Heart right ventricle (tissue), 16 donors: ENCODE results near the gene NRGN. TPM values are rescaled to one million over a fixed set of nuclear protein-coding genes. Genes with fewer than 3 reads are reported as not detected.

ENCODE experiments used
- ATAC-seq, 8 donors: fragments of 200-7000 bp; cut with Tn5 transposase; one replicate each; pipeline ENCODE4 v1.9.1; 2020; ENCODE audit warnings: mild to moderate bottlenecking in 8 of 8, moderate library complexity in 8 of 8, moderate number of reproducible peaks in 1 of 8
- DNase-seq, 2 donors: peaks; one replicate each; pipeline ENCODE4 v3.0.0-alpha.2; 2020
- H3K27ac ChIP-seq, 10 donors: fragments of 200-600 bp; sonication (generic) in 2 of 10; one replicate each; pipeline versions ENCODE4 v1.5.0 to v1.8.0; 2020 to 2022; ENCODE audit warnings: mild to moderate bottlenecking in 3 of 10
- H3K27me3 ChIP-seq, 7 donors: fragments of 200-600 bp; one replicate each; pipeline ENCODE4 v1.8.0; 2021 to 2022; ENCODE audit warnings: mild to moderate bottlenecking in 2 of 7
- H3K36me3 ChIP-seq, 9 donors: fragments of 200-600 bp; sonication (generic) in 1 of 9; one replicate each; pipeline versions ENCODE4 v1.5.0 to v1.8.0; 2020 to 2022; ENCODE audit warnings: mild to moderate bottlenecking in 2 of 9
- H3K4me1 ChIP-seq, 9 donors: fragments of 200-600 bp; sonication (generic) in 1 of 9; one replicate each; pipeline versions ENCODE4 v1.5.0 to v1.8.0; 2020 to 2022; ENCODE audit warnings: mild to moderate bottlenecking in 4 of 9
- H3K4me3 ChIP-seq, 10 donors: fragments of 200-600 bp; sonication (generic) in 2 of 10; one replicate each; pipeline versions ENCODE4 v1.5.0 to v1.8.0; 2020 to 2022; ENCODE audit warnings: mild to moderate bottlenecking in 7 of 10, moderate library complexity in 2 of 10
- H3K9me3 ChIP-seq, 11 donors: fragments of 200-600 bp in 10 of 11; sonication (generic) in 2 of 11; one replicate each; pipeline versions ENCODE4 v1.5.0 to v1.8.0; 2013 to 2022; ENCODE audit warnings: mild to moderate bottlenecking in 2 of 11, control low read depth in 1 of 11, moderate library complexity in 1 of 11
- WGBS, 2 donors: extraction: QIAGEN DNeasy Blood & Tissue Kit; methylation state at CpG; one replicate each; pipeline ENCODE4 v1.1.7; 2013; ENCODE audit warnings: inconsistent platforms in 1 of 2; 5-methylcytosine and 5-hydroxymethylcytosine counted together
- intact Hi-C, 10 donors: fragments of 100-400 bp; cut with DNase I; formaldehyde crosslinking; loops; one replicate each; pipeline versions ENCODE4 v1.11.1 to v1.14.2; 2022
- polyA plus RNA-seq, 2 donors: library from polyadenylated mRNA; stranded (reverse); fragments of 200-250 nt; gene quantifications; one replicate each; pipeline ENCODE4 v1.2.3, GENCODE V29; 2013
- total RNA-seq, 10 donors: library from RNA; stranded (reverse); fragmentation: NEBNext Ultra II Directional in 3 of 10; extraction: Animal tissue kit (Norgen Biotek cat#: 25700) in 3 of 10; gene quantifications; one replicate each; pipeline versions ENCODE4 v1.2.1 to v1.2.4, GENCODE V29; 2021 to 2023
- TF ChIP-seq, protein P1 (sequence below), 9 donors: fragments of 200-600 bp; sonication (generic) in 2 of 9; IDR thresholded peaks; one replicate each; pipeline versions ENCODE4 v1.5.0 to v1.8.0; 2021 to 2022; ENCODE audit warnings: antibody characterized with exemption in 9 of 9, mild to moderate bottlenecking in 5 of 9, moderate library complexity in 1 of 9
- donor health status: Arrhythmogenic right ventricular cardiomyopathy.
- donor health status: ischemic (EF 13 %, LVEDD 7.1; RV severe dilation, severe dysfunction).
- donor health status: healthy with polysubstance abuse.
- donor health status: DM: no; HTN: yes; CAD: no.
- donor health status: DM: no; HTN: no; CAD: no.
- donor health status: ischemic (EF 25% LVEDD 6.9; RV normal size, moderate dysfunction).
- donor health status: ischemic (EF 25% LVEDD 5.7; RV mildly dilated, moderate dysfunction).
- donor health status: healthy.
- donor health status: DM: yes; HTN: yes; CAD: no.
- donor health status: Ischemic cardiomyopathy.
- donor health status: ischemic (EF 35%, LVEDD 5.7; RV mildly dilated, moderate dysfunction).
- donor health status: nonischemic (EF 11% LVEDD 7.7; RV severe dilation, severe dysfunction).
- donor health status: DM: yes; HTN: yes; CAD: no.
- donor health status: PGD.
- donor health status: ischemic (EF 29% LVEDD 5.4; RV normal size, mild dysfunction).
- donor health status: nonischemic (EF 23%, LVEDD 6.1; RV moderate dilation, normal function).

Gene NRGN
- total and polyA plus RNA-seq, 12 donors, result 1.5 to 26.0 (median 5.2) TPM

GRCh38 chr11:124779568-124779967, 39.8 kb downstream of the NRGN start:
- Histone ChIP-seq H3K27ac (no peak overlapping the region), H3K9me3 (no peaks in the 10 kb centered on the region), H3K27me3 (no peaks in the 10 kb centered on the region), H3K4me1 (peaks cover 0 to 3% (median 0%) of the 10 kb centered on the region in 9 donors), H3K4me3 (no peak overlapping the region), H3K36me3 (peaks cover 0 to 11% (median 0%) of the 10 kb centered on the region in 9 donors)
- ATAC-seq (no peak), DNase-seq (no peak)
- intact Hi-C loops, result loop anchor here in 1 of 10 donors (10.0 kb wide), 1 partner anchor 55 kb away; no protein-coding TSS in a partner anchor
- TF ChIP-seq, protein P1, sequence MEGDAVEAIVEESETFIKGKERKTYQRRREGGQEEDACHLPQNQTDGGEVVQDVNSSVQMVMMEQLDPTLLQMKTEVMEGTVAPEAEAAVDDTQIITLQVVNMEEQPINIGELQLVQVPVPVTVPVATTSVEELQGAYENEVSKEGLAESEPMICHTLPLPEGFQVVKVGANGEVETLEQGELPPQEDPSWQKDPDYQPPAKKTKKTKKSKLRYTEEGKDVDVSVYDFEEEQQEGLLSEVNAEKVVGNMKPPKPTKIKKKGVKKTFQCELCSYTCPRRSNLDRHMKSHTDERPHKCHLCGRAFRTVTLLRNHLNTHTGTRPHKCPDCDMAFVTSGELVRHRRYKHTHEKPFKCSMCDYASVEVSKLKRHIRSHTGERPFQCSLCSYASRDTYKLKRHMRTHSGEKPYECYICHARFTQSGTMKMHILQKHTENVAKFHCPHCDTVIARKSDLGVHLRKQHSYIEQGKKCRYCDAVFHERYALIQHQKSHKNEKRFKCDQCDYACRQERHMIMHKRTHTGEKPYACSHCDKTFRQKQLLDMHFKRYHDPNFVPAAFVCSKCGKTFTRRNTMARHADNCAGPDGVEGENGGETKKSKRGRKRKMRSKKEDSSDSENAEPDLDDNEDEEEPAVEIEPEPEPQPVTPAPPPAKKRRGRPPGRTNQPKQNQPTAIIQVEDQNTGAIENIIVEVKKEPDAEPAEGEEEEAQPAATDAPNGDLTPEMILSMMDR (IDR thresholded peaks at IDR 0.05), result no peak
- 70% methylated on average over 1 of the region's 1 CpG for WGBS, 2 donors

GRCh38 chr11:124783002-124783401, 43.3 kb downstream of the NRGN start:
- WGBS, 2 donors, result 94 to 95% methylated on average over 4 of the region's 4 CpGs
- H3K4me1 ChIP-seq, result no peaks in the 10 kb centered on the region
- no peak for ATAC-seq
- H3K36me3 ChIP-seq, result peaks cover 0 to 9% (median 0%) of the 10 kb centered on the region in 9 donors
- no peak overlapping the region for H3K27ac ChIP-seq
- DNase-seq, result no peak
- H3K27me3 ChIP-seq, result no peaks in the 10 kb centered on the region
- TF ChIP-seq, protein P1 (IDR thresholded peaks at IDR 0.05), result no peak
- no peak overlapping the region for H3K4me3 ChIP-seq
- intact Hi-C loops, result no loop called here
- H3K9me3 ChIP-seq, result no peaks in the 10 kb centered on the region

DNA sequence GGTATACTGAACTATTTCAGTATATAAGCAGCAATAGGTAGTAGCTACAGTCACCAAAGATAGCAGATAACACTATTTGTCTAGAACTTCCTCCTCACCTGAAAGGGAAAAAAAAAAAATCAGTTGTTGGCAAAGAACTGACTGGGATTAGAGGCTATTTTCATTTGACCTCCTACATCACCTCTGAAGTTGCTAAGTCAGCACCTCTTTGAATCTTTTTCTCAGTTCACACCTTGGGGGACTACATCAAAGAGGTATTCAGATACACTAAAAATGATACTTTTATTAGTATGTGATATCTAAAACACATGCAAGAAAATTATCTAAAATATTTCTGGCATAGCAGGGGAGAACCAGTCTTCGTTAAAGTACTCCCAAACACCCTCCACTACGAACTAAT, 44.3 kb downstream of the NRGN start:
- no peaks in the 10 kb centered on the region for H3K4me1 ChIP-seq
- DNase-seq, result no peak
- no peak for ATAC-seq
- TF ChIP-seq, protein P1 (IDR thresholded peaks at IDR 0.05), result no peak
- intact Hi-C loops, result no loop called here
- no peak overlapping the region for H3K4me3 ChIP-seq
- H3K9me3 ChIP-seq, result no peaks in the 10 kb centered on the region
- whole genome bisulfite sequencing, 2 donors, result 95 to 97% methylated on average over 2 of the region's 2 CpGs
- no peak overlapping the region for H3K27ac ChIP-seq
- no peaks in the 10 kb centered on the region for H3K36me3 ChIP-seq
- H3K27me3 ChIP-seq, result no peaks in the 10 kb centered on the region

GRCh38 chr11:124788521-124788920, 48.8 kb downstream of the NRGN start:
- Histone ChIP-seq H3K27me3 (no peaks in the 10 kb centered on the region), H3K4me3 (no peak overlapping the region), H3K4me1 (peaks cover under 1 to 15% (median 10%) of the 10 kb centered on the region in 9 donors), H3K36me3 (no peaks in the 10 kb centered on the region), H3K9me3 (no peaks in the 10 kb centered on the region), H3K27ac (no peak overlapping the region)
- no peak for DNase-seq
- TF ChIP-seq, protein P1 (IDR thresholded peaks at IDR 0.05), result no peak
- no peak for ATAC-seq
- intact Hi-C loops, result no loop called here
